Fibroblast of lung (primary cell): Measurements from ENCODE around the gene RNGTT. TPM values are rescaled to one million over a fixed set of nuclear protein-coding genes. Genes with fewer than 3 reads are reported as not detected.

Experiments
- DNase-seq, 2 donors: peaks; one replicate each; pipeline versions ENCODE4 v3.0.0 to v3.0.0-alpha.2; 2010; ENCODE audit warnings: low read depth in 2 of 2
- H2AFZ ChIP-seq: 2 replicates; pipeline ENCODE4 v1.5.1; 2012; ENCODE audit warnings: low read length, control low read depth, inconsistent platforms
- H3K27ac ChIP-seq: 2 replicates; pipeline ENCODE4 v1.5.1; 2011; ENCODE audit warnings: low read length, control low read depth; ENCODE audit not compliant: insufficient read depth
- H3K27me3 ChIP-seq: 2 replicates; pipeline ENCODE4 v1.5.1; 2011; ENCODE audit warnings: mild to moderate bottlenecking, low read length; ENCODE audit not compliant: control insufficient read depth, insufficient read depth
- H3K36me3 ChIP-seq: 2 replicates; pipeline ENCODE4 v1.5.1; 2011; ENCODE audit warnings: low read length; ENCODE audit not compliant: control insufficient read depth, insufficient read depth
- H3K4me1 ChIP-seq: 2 replicates; pipeline ENCODE4 v1.5.1; 2011; ENCODE audit warnings: low read length; ENCODE audit not compliant: control insufficient read depth, insufficient read depth; ENCODE audit errors: extremely low read depth
- H3K4me2 ChIP-seq: 2 replicates; pipeline ENCODE4 v1.5.1; 2011; ENCODE audit warnings: low read length, control low read depth; ENCODE audit not compliant: insufficient read depth; ENCODE audit errors: extremely low read depth
- H3K4me3 ChIP-seq, 4 experiments: fragments of 200-600 bp in 1 of 4; sonication (generic) in 1 of 4; replicated peaks in 1 of 4; 2 replicates each; pipeline ENCODE4 v1.5.1; 2011 to 2016; ENCODE audit warnings: low read length in 4 of 4, low read depth in 3 of 4, mild to moderate bottlenecking in 3 of 4, control low read depth in 2 of 4, inconsistent platforms in 1 of 4, mixed read lengths in 1 of 4; ENCODE audit not compliant: insufficient read depth in 1 of 4; ENCODE audit errors: control extremely low read depth in 1 of 4
- H3K79me2 ChIP-seq: 2 replicates; pipeline ENCODE4 v1.5.1; 2012; ENCODE audit warnings: mild to moderate bottlenecking, low read length, inconsistent platforms; ENCODE audit not compliant: control insufficient read depth, insufficient read depth
- H3K9ac ChIP-seq: 2 replicates; pipeline ENCODE4 v1.5.1; 2011; ENCODE audit warnings: mild to moderate bottlenecking, low read length, control low read depth; ENCODE audit not compliant: insufficient read depth
- H3K9me3 ChIP-seq: 2 replicates; pipeline ENCODE4 v1.5.1; 2012; ENCODE audit warnings: low read depth, low read length; ENCODE audit not compliant: control insufficient read depth, insufficient read depth
- H4K20me1 ChIP-seq: 2 replicates; pipeline ENCODE4 v1.5.1; 2011; ENCODE audit warnings: low read length; ENCODE audit not compliant: control insufficient read depth, insufficient read depth; ENCODE audit errors: extremely low read depth
- CTCF ChIP-seq, 2 donors: IDR thresholded peaks in 1 of 2; conservative IDR thresholded peaks in 1 of 2; 1 replicate in 1 of 2; 2 replicates in 1 of 2; pipeline ENCODE4 v1.5.1; 2011 to 2012; ENCODE audit warnings: low read length in 2 of 2, control low read depth in 1 of 2, inconsistent platforms in 1 of 2, low read depth in 1 of 2, mild to moderate bottlenecking in 1 of 2
- EZH2 ChIP-seq: IDR thresholded peaks from 2 replicates; pipeline ENCODE4 v1.5.1; 2012; ENCODE audit warnings: low read length, control low read depth, mild to moderate bottlenecking; ENCODE audit errors: missing control alignments
- polyA plus RNA-seq, 2 donors: library from polyadenylated mRNA; depleted of rRNA in 1 of 2; stranded (reverse) in 1 of 2; unstranded in 1 of 2; fragments of >200 nt; gene quantifications; 2 replicates each; pipeline ENCODE4 v1.2.1, GENCODE V29; 2011 to 2012; ENCODE audit warnings: missing spikeins in 1 of 2
- total RNA-seq: library from RNA; depleted of rRNA; stranded (reverse); fragments of >200 nt; gene quantifications from 2 replicates; pipeline ENCODE4 v1.2.1, GENCODE V29; 2014

RNGTT gene
- total and polyA plus RNA-seq, 2 donors (not counting 1 experiment from before 2014, with no cell fraction given), result 10.7 to 12.7 TPM

DNA sequence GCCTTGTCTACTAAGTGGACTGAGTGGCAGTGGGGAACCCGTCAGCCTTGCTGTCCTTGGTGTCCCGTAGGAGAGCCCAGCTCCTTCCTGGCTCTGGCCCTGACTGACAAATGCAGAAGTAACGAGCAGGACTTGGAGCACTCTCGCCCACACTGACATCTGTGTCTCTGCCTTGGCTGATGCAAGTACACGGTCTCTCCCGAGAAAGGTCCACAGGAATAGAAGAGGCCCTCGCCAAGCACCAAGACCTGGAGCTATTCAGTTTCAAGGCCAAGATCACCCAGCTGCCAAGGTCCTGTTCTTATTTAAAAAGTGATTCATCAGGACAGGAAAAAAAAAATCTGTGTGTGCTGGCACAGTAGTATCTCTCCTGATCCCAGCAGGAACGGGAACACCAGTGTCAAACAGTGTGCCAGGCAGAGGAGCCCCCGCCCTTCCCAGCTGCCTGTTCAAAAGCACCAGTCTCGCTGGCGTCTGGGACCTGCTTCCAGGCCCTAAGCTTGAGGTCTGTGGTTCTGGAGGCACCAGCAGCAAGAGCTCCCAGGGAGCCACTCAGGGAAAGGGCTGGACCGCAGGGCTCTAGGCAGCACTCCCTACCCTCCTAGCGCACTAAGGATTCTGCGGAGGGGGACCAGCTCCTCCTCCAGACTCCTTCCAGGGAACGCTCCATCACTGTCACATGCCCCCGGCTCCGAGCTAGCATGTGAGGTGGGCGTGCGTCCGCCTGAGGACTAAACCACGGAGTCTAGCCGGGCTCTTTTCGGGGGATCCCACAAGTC, 376.9 kb downstream of the RNGTT start:
- no peaks in the 10 kb centered on the region for H3K27me3 ChIP-seq
- no peaks in the 10 kb centered on the region for H3K4me1 ChIP-seq
- TF ChIP-seq EZH2 (no peak), CTCF (conservative IDR thresholded peaks at IDR 0.05 in 1 of 2, IDR thresholded peaks at IDR 0.05 in 1 of 2; ENCODE audit: low read depth in 1 of 2, low read length in 2 of 2) (no peak)
- no peak overlapping the region for H3K4me3 ChIP-seq
- no peak overlapping the region for H3K9ac ChIP-seq
- H2AFZ ChIP-seq, result no peak overlapping the region
- DNase-seq, result peak in 1 of 2 donors; percentile 14
- no peaks in the 10 kb centered on the region for H3K36me3 ChIP-seq
- H4K20me1 ChIP-seq, result no peaks in the 10 kb centered on the region
- no peak overlapping the region for H3K27ac ChIP-seq
- no peaks in the 10 kb centered on the region for H3K79me2 ChIP-seq
- H3K4me2 ChIP-seq, result no peak overlapping the region
- no peaks in the 10 kb centered on the region for H3K9me3 ChIP-seq

DNA sequence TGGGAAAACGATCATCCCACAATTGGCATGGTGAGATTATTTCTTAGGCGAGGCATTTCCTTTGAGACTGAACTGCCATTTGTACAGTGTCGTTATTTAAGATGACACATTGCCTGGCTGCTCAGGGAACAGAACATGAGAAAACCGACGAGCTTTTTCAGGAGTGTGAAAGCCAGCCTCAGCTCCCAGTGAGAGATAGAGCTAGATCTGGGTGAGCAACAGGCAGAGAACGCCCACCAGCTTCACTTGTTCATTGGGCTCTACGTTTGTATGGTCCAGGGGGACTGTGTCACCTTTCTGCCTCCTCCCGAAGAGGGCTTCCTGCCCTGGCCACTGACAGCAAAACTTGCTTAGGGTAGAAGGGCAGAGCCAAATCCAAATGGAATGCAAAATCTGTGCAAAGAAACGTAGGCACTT, 378.1 kb downstream of the RNGTT start:
- Histone ChIP-seq H3K79me2 (no peaks in the 10 kb centered on the region), H3K9ac (no peak overlapping the region), H2AFZ (no peak overlapping the region), H3K27ac (no peak overlapping the region), H3K36me3 (no peaks in the 10 kb centered on the region), H3K9me3 (no peaks in the 10 kb centered on the region), H3K4me1 (no peaks in the 10 kb centered on the region), H4K20me1 (no peaks in the 10 kb centered on the region), H3K4me3 (no peak overlapping the region), H3K27me3 (no peaks in the 10 kb centered on the region), H3K4me2 (no peak overlapping the region)
- TF ChIP-seq EZH2, result no peak
- no peak for DNase-seq

DNA sequence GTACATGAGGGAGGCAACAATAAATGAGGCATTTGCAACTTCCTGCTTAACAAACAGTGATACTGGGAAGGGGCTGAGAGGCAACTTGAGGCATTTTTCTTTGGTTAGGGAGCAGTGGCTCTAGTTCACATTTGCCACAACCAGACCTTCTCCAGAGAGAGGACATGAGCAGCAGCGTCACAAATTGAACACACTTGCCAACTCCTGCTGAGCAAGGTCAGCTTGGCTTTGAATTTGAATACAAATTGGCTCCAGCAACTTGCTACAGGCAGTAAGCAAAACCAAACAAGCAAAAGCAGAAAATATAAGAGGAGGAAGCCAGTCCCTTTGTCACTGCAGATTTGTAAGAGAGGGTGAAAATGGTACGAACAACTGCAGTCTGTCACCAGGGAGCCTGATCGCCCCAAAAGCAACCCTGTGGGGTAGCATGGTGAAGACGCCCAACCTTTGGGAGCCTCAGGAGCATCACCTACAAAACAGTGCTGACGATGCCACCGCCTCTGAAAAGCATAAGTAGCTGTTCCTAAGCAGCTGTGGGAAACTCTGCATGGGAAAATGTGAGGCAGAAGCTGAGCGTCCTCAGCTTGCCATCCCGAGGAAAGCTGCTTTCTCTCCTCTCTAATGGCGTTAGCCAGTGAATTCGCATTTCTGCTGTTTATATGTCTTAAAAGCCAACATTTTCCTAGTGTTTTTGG, 378.7 kb downstream of the RNGTT start:
- no peak overlapping the region for H3K9ac ChIP-seq
- no peak overlapping the region for H3K4me3 ChIP-seq
- H2AFZ ChIP-seq, result no peak overlapping the region
- no peaks in the 10 kb centered on the region for H4K20me1 ChIP-seq
- no peak for DNase-seq
- no peak overlapping the region for H3K27ac ChIP-seq
- no peaks in the 10 kb centered on the region for H3K27me3 ChIP-seq
- H3K79me2 ChIP-seq, result no peaks in the 10 kb centered on the region
- no peaks in the 10 kb centered on the region for H3K4me1 ChIP-seq
- no peak for TF ChIP-seq EZH2
- TF ChIP-seq CTCF (conservative IDR thresholded peaks at IDR 0.05 in 1 of 2, IDR thresholded peaks at IDR 0.05 in 1 of 2; ENCODE audit: low read depth in 1 of 2, low read length in 2 of 2), result no peak
- H3K36me3 ChIP-seq, result no peaks in the 10 kb centered on the region
- no peak overlapping the region for H3K4me2 ChIP-seq
- no peaks in the 10 kb centered on the region for H3K9me3 ChIP-seq
